Bronchial epithelial cell (primary cell): Measurements from ENCODE around the gene HDAC9. TPM values are rescaled to one million over a fixed set of nuclear protein-coding genes. Genes with fewer than 3 reads are reported as not detected.

Source experiments
- DNase-seq: peaks from one replicate; pipeline ENCODE4 v3.0.0-alpha.2; 2010; ENCODE audit warnings: low read depth
- FAIRE-seq: peaks from 2 replicates; lab custom pipeline; 2011; peaks lifted over from hg19 to GRCh38; lab: Jason Lieb, UNC
- H3K27me3 ChIP-seq: 2 replicates; pipeline ENCODE4 v1.5.1; 2011; ENCODE audit warnings: low read length; ENCODE audit not compliant: control insufficient read depth, insufficient read depth
- H3K36me3 ChIP-seq: 2 replicates; pipeline ENCODE4 v1.5.1; 2011; ENCODE audit warnings: low read length; ENCODE audit not compliant: control insufficient read depth, insufficient read depth
- H3K4me3 ChIP-seq: 2 replicates; pipeline ENCODE4 v1.5.1; 2011; ENCODE audit warnings: mild to moderate bottlenecking, low read depth, low read length, control low read depth
- CTCF ChIP-seq: IDR thresholded peaks from 2 replicates; pipeline ENCODE4 v1.5.1; 2011; ENCODE audit warnings: mild to moderate bottlenecking, moderate library complexity, low read length, control low read depth, inconsistent platforms; ENCODE audit not compliant: insufficient read depth, severe bottlenecking
- total RNA-seq: library from RNA; depleted of rRNA; stranded (reverse); fragments of >200 nt; gene quantifications from 2 replicates; pipeline ENCODE4 v1.2.1, GENCODE V29; 2014

Gene HDAC9
- total RNA-seq, 1 donor from 2014 or later: 12.1 TPM

GRCh38 chr7:18520450-18521235 is 25.1 kb downstream of the HDAC9 start:
- DNase-seq: peak; percentile 72
- Histone ChIP-seq H3K36me3 (no peaks in the 10 kb centered on the region), H3K27me3 (no peaks in the 10 kb centered on the region), H3K4me3 (no peak overlapping the region)
- FAIRE-seq: no peak
- no peak for TF ChIP-seq CTCF

- FAIRE-seq (no peak), DNase-seq (no peak)
- no peaks in the 10 kb centered on the region for H3K36me3 ChIP-seq
- H3K27me3 ChIP-seq: no peaks in the 10 kb centered on the region
- H3K4me3 ChIP-seq: no peak overlapping the region
- no peak for TF ChIP-seq CTCF
These were observed 25.7 kb downstream of the HDAC9 start for GRCh38 chr7:18521236-18521589.

- H3K36me3 ChIP-seq: no peaks in the 10 kb centered on the region
- no peak for TF ChIP-seq CTCF
- FAIRE-seq (no peak), DNase-seq (no peak)
- H3K27me3 ChIP-seq: no peaks in the 10 kb centered on the region
- H3K4me3 ChIP-seq: no peak overlapping the region
These were observed 26.5 kb downstream of the HDAC9 start for GRCh38 chr7:18521945-18522566.

- no peaks in the 10 kb centered on the region for H3K36me3 ChIP-seq
- FAIRE-seq (no peak), DNase-seq (no peak)
- no peak for TF ChIP-seq CTCF
- no peak overlapping the region for H3K4me3 ChIP-seq
- H3K27me3 ChIP-seq: no peaks in the 10 kb centered on the region
These were observed 28.7 kb downstream of the HDAC9 start for GRCh38 chr7:18524248-18524647.

- DNase-seq (no peak), FAIRE-seq (no peak)
- H3K36me3 ChIP-seq: no peaks in the 10 kb centered on the region
- no peaks in the 10 kb centered on the region for H3K27me3 ChIP-seq
- no peak overlapping the region for H3K4me3 ChIP-seq
- TF ChIP-seq CTCF: no peak
These were observed 30.9 kb downstream of the HDAC9 start for GRCh38 chr7:18526368-18526878.
